Measurements from ENCODE around the gene FRMD4A.

The FRMD4A gene

GRCh38 chr10:14374745-14375445, 44.2 kb upstream of the FRMD4A start:
- H3K27me3 ChIP-seq (ENCODE audit: insufficient read depth, poor library complexity, severe bottlenecking) = no peaks in the 10 kb centered on the region
- no peaks in the 10 kb centered on the region for H3K9me3 ChIP-seq (ENCODE audit: severe bottlenecking)
- TF ChIP-seq CTCF (IDR thresholded peaks at IDR 0.05; ENCODE audit: poor library complexity, severe bottlenecking) = no peak
- no peaks in the 10 kb centered on the region for H3K4me1 ChIP-seq (ENCODE audit: insufficient read depth, poor library complexity, severe bottlenecking)
- no peak overlapping the region for H3K27ac ChIP-seq (ENCODE audit: poor library complexity, severe bottlenecking)
- no peak overlapping the region for H3K4me3 ChIP-seq (ENCODE audit: severe bottlenecking)
- no peak for DNase-seq (ENCODE audit: low spot score)
- no peaks in the 10 kb centered on the region for H3K36me3 ChIP-seq (ENCODE audit: low read depth)
- ATAC-seq (ENCODE audit: low read depth) = no peak

- no peaks in the 10 kb centered on the region for H3K9me3 ChIP-seq (ENCODE audit: severe bottlenecking)
- H3K4me3 ChIP-seq (ENCODE audit: severe bottlenecking) = no peak overlapping the region
- no peak for ATAC-seq (ENCODE audit: low read depth)
- no peak for DNase-seq (ENCODE audit: low spot score)
- no peak for TF ChIP-seq CTCF (IDR thresholded peaks at IDR 0.05; ENCODE audit: poor library complexity, severe bottlenecking)
- H3K27me3 ChIP-seq (ENCODE audit: insufficient read depth, poor library complexity, severe bottlenecking) = no peaks in the 10 kb centered on the region
- no peak overlapping the region for H3K27ac ChIP-seq (ENCODE audit: poor library complexity, severe bottlenecking)
- no peaks in the 10 kb centered on the region for H3K4me1 ChIP-seq (ENCODE audit: insufficient read depth, poor library complexity, severe bottlenecking)
- no peaks in the 10 kb centered on the region for H3K36me3 ChIP-seq (ENCODE audit: low read depth)
Observed at GRCh38 chr10:14372606-14373005, 41.9 kb upstream of the FRMD4A start.

- no peak for TF ChIP-seq CTCF (IDR thresholded peaks at IDR 0.05; ENCODE audit: poor library complexity, severe bottlenecking)
- H3K27me3 ChIP-seq (ENCODE audit: insufficient read depth, poor library complexity, severe bottlenecking) = no peaks in the 10 kb centered on the region
- no peaks in the 10 kb centered on the region for H3K9me3 ChIP-seq (ENCODE audit: severe bottlenecking)
- ATAC-seq (ENCODE audit: low read depth) (no peak), DNase-seq (ENCODE audit: low spot score) (no peak)
- H3K4me1 ChIP-seq (ENCODE audit: insufficient read depth, poor library complexity, severe bottlenecking) = no peaks in the 10 kb centered on the region
- H3K36me3 ChIP-seq (ENCODE audit: low read depth) = no peaks in the 10 kb centered on the region
- H3K4me3 ChIP-seq (ENCODE audit: severe bottlenecking) = no peak overlapping the region
- no peak overlapping the region for H3K27ac ChIP-seq (ENCODE audit: poor library complexity, severe bottlenecking)
Observed at GRCh38 chr10:14371581-14371980, 40.9 kb upstream of the FRMD4A start.

DNA sequence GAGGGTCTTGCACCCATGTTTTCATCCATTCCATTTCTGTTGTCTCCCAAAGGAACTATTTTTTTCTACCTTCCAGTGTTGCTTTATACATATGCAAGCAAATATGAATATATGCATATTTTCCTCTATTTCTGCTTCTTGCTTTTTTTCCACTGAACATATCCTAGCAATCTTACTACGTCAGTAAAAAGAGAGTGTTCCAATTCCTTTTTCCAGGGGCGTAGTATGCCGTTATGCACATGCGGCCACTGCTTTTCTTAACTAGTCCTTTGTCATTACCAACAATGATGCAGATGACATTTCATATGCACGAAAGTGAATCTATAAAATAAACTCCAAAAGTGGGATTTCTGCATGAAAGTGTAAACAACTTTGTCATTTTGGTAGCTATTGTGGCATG, 40.2 kb upstream of the FRMD4A start:
- Histone ChIP-seq H3K27me3 (ENCODE audit: insufficient read depth, poor library complexity, severe bottlenecking) (no peaks in the 10 kb centered on the region), H3K4me3 (ENCODE audit: severe bottlenecking) (no peak overlapping the region), H3K4me1 (ENCODE audit: insufficient read depth, poor library complexity, severe bottlenecking) (no peaks in the 10 kb centered on the region), H3K9me3 (ENCODE audit: severe bottlenecking) (no peaks in the 10 kb centered on the region), H3K36me3 (ENCODE audit: low read depth) (no peaks in the 10 kb centered on the region), H3K27ac (ENCODE audit: poor library complexity, severe bottlenecking) (no peak overlapping the region)
- DNase-seq (ENCODE audit: low spot score) (no peak), ATAC-seq (ENCODE audit: low read depth) (no peak)
- TF ChIP-seq CTCF (IDR thresholded peaks at IDR 0.05; ENCODE audit: poor library complexity, severe bottlenecking) = no peak

DNA sequence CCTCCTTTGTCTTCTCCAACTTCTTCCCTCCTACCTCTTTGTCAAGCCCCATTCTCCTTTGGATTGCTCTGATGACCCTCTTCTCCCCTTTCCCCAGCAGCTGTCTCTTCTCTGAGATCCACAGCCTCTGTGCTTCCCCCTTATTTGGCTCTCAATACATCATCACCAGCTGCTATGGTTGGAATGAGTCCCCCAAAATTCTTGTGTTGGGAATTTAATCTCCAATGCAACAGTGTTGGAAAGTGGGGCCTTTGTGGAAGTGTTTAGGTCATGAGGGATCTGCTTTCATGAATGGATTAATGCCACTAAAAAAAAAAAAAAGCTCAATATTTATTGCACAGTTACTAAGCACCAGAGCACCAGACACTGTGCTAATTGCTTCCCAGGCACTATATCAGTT, 39.2 kb upstream of the FRMD4A start:
- DNase-seq (ENCODE audit: low spot score) (no peak), ATAC-seq (ENCODE audit: low read depth) (no peak)
- Histone ChIP-seq H3K4me3 (ENCODE audit: severe bottlenecking) (no peak overlapping the region), H3K27me3 (ENCODE audit: insufficient read depth, poor library complexity, severe bottlenecking) (no peaks in the 10 kb centered on the region), H3K4me1 (ENCODE audit: insufficient read depth, poor library complexity, severe bottlenecking) (no peaks in the 10 kb centered on the region), H3K9me3 (ENCODE audit: severe bottlenecking) (no peaks in the 10 kb centered on the region), H3K36me3 (ENCODE audit: low read depth) (no peaks in the 10 kb centered on the region), H3K27ac (ENCODE audit: poor library complexity, severe bottlenecking) (no peak overlapping the region)
- no peak for TF ChIP-seq CTCF (IDR thresholded peaks at IDR 0.05; ENCODE audit: poor library complexity, severe bottlenecking)
